GM11168 (cell line): ENCODE results near the gene ACHE.

Experiments
- in situ Hi-C: fragments of 300-500 bp; cut with MboI; formaldehyde crosslinking; loops from one replicate; pipeline ENCODE4 v1.12.0; 2022; ENCODE audit warnings: low sequenced_read_pairs; ENCODE audit not compliant: unreplicated experiment

ACHE gene

GRCh38 chr7:100897772-100898454, 2.2 kb upstream of the ACHE start:
- in situ Hi-C loops = no loop called here

GRCh38 chr7:100896732-100897608, 1.3 kb upstream of the ACHE start:
- in situ Hi-C loops = no loop called here

- in situ Hi-C loops = no loop called here
These were observed 456 bp upstream of the ACHE start for GRCh38 chr7:100895956-100896731.

GRCh38 chr7:100894860-100895700, 608 bp downstream of the ACHE start:
- in situ Hi-C loops = loop anchor here (5.0 kb wide), 1 partner anchor 162 kb away; no protein-coding TSS in a partner anchor

GRCh38 chr7:100893910-100894721, 1.6 kb downstream of the ACHE start:
- in situ Hi-C loops = loop anchor here (5.0 kb wide), 1 partner anchor 163 kb away; no protein-coding TSS in a partner anchor

GRCh38 chr7:100893318-100893895, 2.3 kb downstream of the ACHE start:
- in situ Hi-C loops = loop anchor here (5.0 kb wide), 1 partner anchor 164 kb away; no protein-coding TSS in a partner anchor

DNA sequence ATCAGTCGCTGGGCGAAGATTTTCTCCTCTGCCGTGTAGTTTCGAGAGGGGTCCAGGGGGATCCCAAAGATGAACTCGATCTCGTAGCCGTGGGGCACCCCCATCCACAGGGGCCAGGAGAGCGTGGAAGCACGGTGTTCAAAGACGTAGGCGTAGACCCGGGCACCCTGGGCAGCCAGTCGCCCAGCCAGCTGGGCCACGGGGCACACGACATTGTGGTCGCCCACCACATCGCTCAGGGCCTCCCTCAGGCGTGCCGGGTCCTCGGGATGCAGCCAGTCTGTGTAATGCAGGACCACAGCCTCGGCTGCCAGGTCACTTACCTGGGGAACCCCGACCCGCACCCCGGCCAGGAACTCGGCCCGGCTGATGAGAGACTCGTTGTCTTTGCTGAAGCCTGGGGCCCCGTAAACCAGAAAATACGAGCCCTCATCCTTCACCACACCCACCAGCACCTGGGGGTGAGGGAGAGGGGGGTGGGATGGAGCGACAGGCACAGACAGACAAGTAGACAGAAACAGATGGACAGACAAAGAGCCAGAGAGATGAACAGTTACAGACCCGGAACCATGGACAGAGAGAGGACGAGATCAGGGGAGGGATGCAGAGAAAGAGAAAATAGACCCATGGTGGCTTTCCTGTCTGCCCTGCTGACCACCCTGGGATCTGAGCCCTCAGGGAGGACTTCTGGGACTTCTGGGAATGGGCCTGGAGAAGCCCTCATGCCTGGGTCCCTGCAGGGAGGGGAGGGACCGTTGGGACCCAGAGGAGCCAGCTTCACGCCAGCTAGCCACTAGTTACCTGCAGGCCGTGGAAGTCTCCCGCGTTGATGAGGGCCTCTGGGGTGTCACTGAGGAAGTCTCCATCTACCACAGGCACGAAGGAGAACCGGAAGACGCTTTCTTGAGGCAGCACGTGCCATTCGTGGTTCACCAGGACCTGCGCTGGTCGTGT, 3.0 kb downstream of the ACHE start:
- in situ Hi-C loops = loop anchor here (5.0 kb wide), 1 partner anchor 165 kb away; no protein-coding TSS in a partner anchor

GRCh38 chr7:100891568-100892247, 4.0 kb downstream of the ACHE start:
- in situ Hi-C loops = loop anchor here (5.0 kb wide), 1 partner anchor 166 kb away; no protein-coding TSS in a partner anchor

GRCh38 chr7:100890653-100891567, 4.8 kb downstream of the ACHE start:
- in situ Hi-C loops = loop anchor here (5.0 kb wide), 1 partner anchor 166 kb away; no protein-coding TSS in a partner anchor

DNA sequence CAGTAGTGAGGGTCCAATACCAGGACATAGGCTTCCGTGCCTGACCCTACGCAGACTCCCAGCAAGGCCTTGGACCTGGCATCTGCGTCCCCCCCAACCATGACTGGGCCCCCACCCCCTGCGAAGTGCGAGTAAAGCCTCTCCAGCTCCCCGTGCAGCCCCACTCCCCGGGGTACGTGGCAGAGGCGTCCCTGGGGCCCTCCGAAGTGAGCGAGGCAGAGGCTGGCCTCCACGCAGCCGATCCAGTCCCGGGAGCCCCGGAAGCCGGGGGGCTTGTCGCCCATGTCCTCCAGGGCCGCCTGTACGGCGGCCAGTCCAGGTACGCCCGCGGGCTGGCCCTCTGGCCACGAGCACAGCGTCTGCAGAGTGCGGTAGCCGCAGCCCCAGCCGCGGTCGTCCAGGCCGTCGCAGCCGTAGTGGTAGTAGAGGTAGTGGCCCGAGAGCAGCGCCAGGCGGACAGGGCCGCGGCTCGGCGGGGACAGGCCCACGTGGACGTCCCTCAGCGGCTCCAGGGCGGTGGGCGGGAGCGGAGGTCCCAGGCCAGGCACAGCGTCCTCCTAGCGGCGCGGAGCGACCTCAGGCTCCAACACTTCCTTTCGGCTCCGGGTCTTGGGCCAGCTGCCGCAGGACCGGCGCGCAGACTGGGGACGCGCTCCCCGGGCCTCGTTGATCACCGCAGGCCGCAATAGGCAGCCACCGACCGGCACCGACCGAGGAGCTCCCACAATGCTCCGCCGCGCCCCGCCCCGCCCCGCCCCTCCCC, 6.5 kb downstream of the ACHE start, which contains the start of gene UFSP1:
Gene UFSP1, minus strand, starts transcription at position 728 of the 763 bp plus-strand sequence. Its CDS starts 444 bp downstream, at position 284.
- in situ Hi-C loops = no loop called here

DNA sequence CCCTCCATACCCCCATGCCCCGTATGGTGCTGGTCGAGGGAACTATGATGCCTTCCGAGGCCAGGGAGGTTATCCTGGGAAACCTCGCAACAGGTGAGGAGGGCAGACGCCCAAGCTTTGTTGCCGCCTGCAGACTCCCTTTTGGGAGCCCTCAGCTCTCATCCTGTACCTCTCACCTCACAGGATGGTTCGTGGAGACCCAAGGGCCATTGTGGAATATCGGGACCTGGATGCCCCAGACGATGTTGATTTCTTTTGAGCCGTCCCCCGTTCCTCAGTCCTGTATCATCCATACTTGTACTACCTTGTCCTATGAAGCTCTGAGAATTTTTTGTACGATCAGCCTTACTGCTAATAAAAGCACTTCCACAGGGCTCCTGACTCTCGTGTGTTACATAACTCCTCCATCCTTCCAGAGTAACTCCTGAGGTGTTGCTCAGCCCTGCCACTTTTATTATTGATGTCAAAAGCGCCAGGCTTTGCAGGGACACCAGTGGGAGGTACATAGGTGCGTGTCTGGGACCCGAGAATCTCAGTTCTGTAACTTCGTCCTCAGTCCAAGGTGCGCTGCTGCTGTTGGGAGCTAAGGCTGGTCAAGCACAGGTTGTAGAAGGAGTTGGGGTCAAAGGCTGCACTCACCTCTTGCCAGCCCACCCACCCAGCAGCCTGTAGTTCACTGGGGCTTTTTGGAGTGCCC, 7.2 kb downstream of the ACHE start:
- in situ Hi-C loops = no loop called here

GRCh38 chr7:100887516-100888290, 8.0 kb downstream of the ACHE start:
- in situ Hi-C loops = no loop called here

DNA sequence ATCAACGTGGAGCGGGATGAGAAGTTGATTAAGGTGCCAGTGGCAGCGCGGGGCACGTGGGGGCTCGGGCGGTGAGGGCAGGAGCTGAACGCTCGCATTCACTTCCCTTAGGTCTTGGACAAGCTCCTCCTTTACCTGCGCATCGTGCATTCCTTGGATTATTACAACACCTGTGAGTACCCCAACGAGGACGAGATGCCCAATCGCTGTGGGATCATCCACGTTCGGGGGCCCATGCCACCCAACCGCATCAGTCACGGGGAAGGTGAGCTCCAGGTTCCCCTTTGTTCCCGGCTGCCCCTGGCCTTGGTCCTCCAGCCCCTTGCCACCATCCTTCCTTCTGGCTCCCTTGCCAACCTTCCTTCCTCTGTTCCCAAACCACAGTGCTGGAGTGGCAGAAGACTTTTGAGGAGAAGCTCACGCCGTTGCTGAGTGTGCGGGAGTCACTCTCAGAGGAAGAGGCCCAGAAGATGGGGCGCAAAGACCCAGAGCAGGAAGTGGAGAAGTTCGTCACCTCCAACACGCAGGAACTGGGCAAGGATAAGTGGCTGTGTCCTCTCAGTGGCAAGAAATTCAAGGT, 8.7 kb downstream of the ACHE start:
- in situ Hi-C loops = no loop called here
